Occipital lobe (tissue), 3 donors: ENCODE results near the gene PPBP. TPM values are rescaled to one million over a fixed set of nuclear protein-coding genes. Genes with fewer than 3 reads are reported as not detected.

Experiments used
- DNase-seq: peaks from one replicate; lab custom pipeline; 2025; lab: John Stamatoyannopoulos, UW
- small RNA-seq: library from RNA; depleted of rRNA; stranded (forward); fragments of <200 nt; gene quantifications from one replicate; pipeline ENCODE3, GENCODE V24; 2014
- total RNA-seq: library from RNA; depleted of rRNA; stranded (reverse); fragments of >200 nt; gene quantifications from one replicate; pipeline ENCODE4 v1.2.3, GENCODE V29; 2014

PPBP gene
- total RNA-seq, 1 donor from 2014 or later: 5.9 TPM

- DNase-seq: no peak
Measured at GRCh38 chr4:73948291-73948690, 39.7 kb downstream of the PPBP start.

- no peak for DNase-seq
Measured at GRCh38 chr4:73947239-73947985, 40.6 kb downstream of the PPBP start.

GRCh38 chr4:73945674-73946449, 42.1 kb downstream of the PPBP start:
- no peak for DNase-seq

- no peak for DNase-seq
Measured at GRCh38 chr4:73945140-73945539, 42.9 kb downstream of the PPBP start.

- no peak for DNase-seq
Measured at GRCh38 chr4:73944061-73944875, 43.7 kb downstream of the PPBP start.

GRCh38 chr4:73943555-73943954, 44.4 kb downstream of the PPBP start:
- DNase-seq: no peak

- no peak for DNase-seq
Measured at GRCh38 chr4:73936969-73937368, 51.0 kb downstream of the PPBP start.

Small RNA genes lying within 50 kb of the gene (small RNA-seq; reads per million reads assigned to genes)
- gene RN7SL218P: not detected

Other genes with a start within 250 kb of the PPBP start
- 5.1 TPM for gene CXCL8, start 247.6 kb downstream of the PPBP start, total RNA-seq
- 0.62 TPM for gene CXCL6, start 151.5 kb downstream of the PPBP start, total RNA-seq
- 2.5 TPM for gene PF4V1, start 134.9 kb downstream of the PPBP start, total RNA-seq
- gene CXCL1, start 118.8 kb downstream of the PPBP start, total RNA-seq: 2.0 TPM
- gene PF4, start 6.2 kb downstream of the PPBP start, total RNA-seq: not detected
- gene CXCL5, start 10.5 kb upstream of the PPBP start, total RNA-seq: 0.16 TPM
- 1.2 TPM for gene CXCL3, start 50.5 kb upstream of the PPBP start, total RNA-seq
- 4.4 TPM for gene CXCL2, start 111.0 kb upstream of the PPBP start, total RNA-seq
- gene MTHFD2L, start 169.9 kb upstream of the PPBP start, total RNA-seq: 48.0 TPM